HepG2 (cell line): ENCODE measurements around the gene TPH1. TPM values are rescaled to one million over a fixed set of nuclear protein-coding genes. Genes with fewer than 3 reads are reported as not detected.

Experiments used
- ATAC-seq: fragments of 200-7000 bp; cut with Tn5 transposase; 3 replicates; pipeline ENCODE4 v1.9.1; 2020; ENCODE audit warnings: mild to moderate bottlenecking, moderate library complexity
- BruUV-seq: library from RNA; stranded (reverse); fragments of 400-500 nt; replicated peaks from 2 replicates; lab custom pipeline; 2021; lab: Mats Ljungman, UMichigan
- CTCF ChIA-PET: fragments of 300-600 bp; formaldehyde crosslinking; extraction: SDS; loops from one replicate; lab custom pipeline; 2021; ENCODE audit warnings: low total read pairs, inconsistent platforms, low intra/inter-chr PET ratio; lab: Yijun Ruan, JAX
- POLR2A ChIA-PET: fragments of 350-600 bp; sonication (Branson Sonifier 250); formaldehyde crosslinking; loops from one replicate; lab custom pipeline; 2020; ENCODE audit warnings: antibody characterized with exemption, inconsistent platforms; lab: Yijun Ruan, JAX
- DNase-seq: peaks from one replicate; pipeline ENCODE4 v3.0.0-alpha.2; 2015; ENCODE audit warnings: low spot score
- FAIRE-seq: peaks from 3 replicates; lab custom pipeline; 2011; peaks lifted over from hg19 to GRCh38; lab: Jason Lieb, UNC
- H2AFZ ChIP-seq: one replicate; pipeline ENCODE4 v1.6.1; 2011; ENCODE audit warnings: low read length, inconsistent platforms
- H3K27ac ChIP-seq: fragments of 300-600 bp; 3 replicates; pipeline ENCODE4 v1.8.0; 2011; ENCODE audit warnings: mixed run types, mild to moderate bottlenecking, mixed read lengths, low read length, inconsistent platforms; ENCODE audit not compliant: insufficient read depth; ENCODE audit errors: extremely low read length
- H3K27me3 ChIP-seq, 2 experiments: fragments of 200-600 bp in 1 of 2; 2 replicates in 1 of 2; 3 replicates in 1 of 2; pipeline versions ENCODE4 v1.6.0 to v1.8.0; 2011; ENCODE audit warnings: low read length in 2 of 2, mild to moderate bottlenecking in 2 of 2, moderate library complexity in 2 of 2, inconsistent platforms in 1 of 2; ENCODE audit not compliant: insufficient read depth in 2 of 2, control insufficient read depth in 1 of 2
- H3K36me3 ChIP-seq, 2 experiments: fragments of 200-600 bp in 1 of 2; replicated peaks in 1 of 2; 2 replicates in 1 of 2; 3 replicates in 1 of 2; pipeline versions ENCODE4 v1.5.1 to v1.8.0; 2011; ENCODE audit warnings: low read length in 2 of 2, inconsistent platforms in 1 of 2; ENCODE audit not compliant: insufficient read depth in 2 of 2, control insufficient read depth in 1 of 2
- H3K4me1 ChIP-seq: 2 replicates; pipeline ENCODE4 v1.5.1; 2012; ENCODE audit warnings: low read length, inconsistent platforms; ENCODE audit not compliant: insufficient read depth
- H3K4me2 ChIP-seq: 2 replicates; pipeline ENCODE4 v1.6.0; 2011; ENCODE audit warnings: low read depth, low read length, inconsistent platforms
- H3K4me3 ChIP-seq, 3 experiments: fragments of 200-600 bp in 1 of 3; sonication (generic), shearing (Covaris generic) in 1 of 3; replicated peaks in 1 of 3; 2 replicates each; pipeline ENCODE4 v1.5.1; 2011 to 2016; ENCODE audit warnings: low read length in 3 of 3, inconsistent platforms in 2 of 3, low read depth in 2 of 3, mild to moderate bottlenecking in 2 of 3, control low read depth in 1 of 3, mixed read lengths in 1 of 3; ENCODE audit not compliant: insufficient read depth in 1 of 3
- H3K79me2 ChIP-seq: one replicate; pipeline ENCODE4 v1.6.1; 2011; ENCODE audit warnings: low read length, inconsistent platforms; ENCODE audit not compliant: insufficient read depth
- H3K9ac ChIP-seq: 2 replicates; pipeline ENCODE4 v1.6.0; 2011; ENCODE audit warnings: mild to moderate bottlenecking, low read depth, low read length, inconsistent platforms; ENCODE audit not compliant: insufficient read depth
- H3K9me3 ChIP-seq: 2 replicates; pipeline ENCODE4 v1.5.1; 2012; ENCODE audit warnings: mild to moderate bottlenecking, low read length
- H4K20me1 ChIP-seq: 2 replicates; pipeline ENCODE4 v1.6.0; 2011; ENCODE audit warnings: inconsistent platforms, mild to moderate bottlenecking, low read length, moderate library complexity; ENCODE audit not compliant: insufficient read depth
- ZNF484 ChIP-seq: sonication (generic); formaldehyde crosslinking; IDR thresholded peaks from 2 replicates; pipeline ENCODE4 v1.5.1; 2020; ENCODE audit warnings: mild to moderate bottlenecking, low read depth, missing genetic modification reagents, borderline replicate concordance
- ZSCAN21 ChIP-seq: sonication (generic); formaldehyde crosslinking; IDR thresholded peaks from 2 replicates; pipeline ENCODE4 v1.8.0; 2022; ENCODE audit warnings: mild to moderate bottlenecking, missing genetic modification reagents, moderate library complexity, borderline replicate concordance
- WGBS: methylation state at CpG from one replicate; pipeline ENCODE4 v1.1.6; 2017; ENCODE audit warnings: low lambda C conversion rate; 5-methylcytosine and 5-hydroxymethylcytosine counted together
- in situ Hi-C: cut with HindIII; loops from 2 replicates; pipeline ENCODE4 v1.10.0; 2017; ENCODE audit warnings: low pct_unique_long_range_greater_than_20kb; ENCODE audit not compliant: extremely low pct_ligation_motif_present
- intact Hi-C: fragments of 100-400 bp; cut with micrococcal nuclease; formaldehyde crosslinking; loops from one replicate; pipeline ENCODE4 v1.10.0; 2022; ENCODE audit not compliant: unreplicated experiment
- polyA plus RNA-seq, 8 experiments: library from polyadenylated mRNA; depleted of rRNA in 3 of 8; stranded (reverse) in 7 of 8; unstranded in 1 of 8; fragments of >200 nt; fragmentation: Illumina TruSeq in 4 of 8; extraction: Trizol in 4 of 8; gene quantifications; 2 replicates each; pipeline versions ENCODE4 v1.2.1 to v1.2.3, GENCODE V29; 2011 to 2016; ENCODE audit warnings: low read depth in 4 of 8, missing spikeins in 1 of 8, mixed read lengths in 1 of 8; ENCODE audit not compliant: insufficient read depth in 1 of 8
- total RNA-seq, 5 experiments: library from RNA; depleted of rRNA; stranded (reverse); fragments of >200 nt; fragmentation: Illumina TruSeq; extraction: Trizol; gene quantifications; 2 replicates each; pipeline ENCODE4 v1.2.3, GENCODE V29; 2016; ENCODE audit warnings: low read depth in 1 of 5
- TF ChIP-seq, protein P1 (sequence below): IDR thresholded peaks from 2 replicates; pipeline ENCODE4 v1.4.0; 2020; ENCODE audit warnings: mild to moderate bottlenecking, missing genetic modification reagents
- TF ChIP-seq, protein P2 (sequence below): sonication (generic); formaldehyde crosslinking; IDR thresholded peaks from 2 replicates; pipeline ENCODE4 v1.4.0; 2020; ENCODE audit warnings: mild to moderate bottlenecking, missing genetic modification reagents
- TF ChIP-seq, protein P3 (sequence below): IDR thresholded peaks from 2 replicates; pipeline ENCODE4 v1.6.1; 2012; ENCODE audit warnings: inconsistent platforms

The TPH1 gene
- total and polyA plus RNA-seq, 2 of the 13 experiments (the other 11 are each of a cell fraction or from before 2014, with no cell fraction given), result 0.26 to 0.53 TPM

DNA sequence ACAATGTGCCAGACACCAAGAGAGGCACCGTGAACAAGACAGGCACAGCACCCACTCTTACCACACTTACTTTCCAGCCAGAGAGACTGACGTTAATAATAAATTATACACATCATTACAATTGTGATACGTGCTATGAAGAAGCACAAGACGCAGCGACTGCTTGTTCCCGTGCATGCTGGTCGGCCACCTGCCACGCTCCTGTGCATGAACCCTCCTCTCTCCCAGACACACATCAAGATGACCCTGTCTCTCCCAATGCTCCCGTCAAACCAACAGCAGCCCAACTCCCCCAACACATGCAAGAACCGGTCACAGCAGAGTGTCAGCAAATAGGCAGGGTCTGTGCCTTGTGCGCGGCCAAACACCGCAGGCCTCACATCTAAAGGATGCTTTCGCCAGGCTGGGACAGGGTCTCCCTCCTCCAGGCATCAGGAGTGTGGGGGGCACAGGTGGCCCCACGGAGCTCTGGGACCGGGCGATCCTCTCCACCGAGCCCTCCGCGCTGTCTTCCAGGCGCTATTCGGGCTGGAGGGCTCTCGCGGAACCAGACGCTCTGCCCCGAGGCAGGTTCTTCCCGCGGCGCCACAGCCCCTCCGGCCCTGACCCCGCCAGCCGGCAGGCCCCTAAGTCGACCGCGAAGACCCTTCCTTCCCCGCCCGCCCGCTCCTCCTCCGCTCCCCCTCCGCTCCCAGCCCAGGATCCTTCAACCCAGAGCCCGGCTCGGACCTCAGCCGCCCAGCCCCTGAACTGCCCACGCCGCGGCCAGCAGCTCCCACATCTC is 33.8 kb downstream of the TPH1 start:
- H3K4me2 ChIP-seq, result peak overlapping the region; percentile 97
- 1% methylated on average over 9 of the region's 46 CpGs for WGBS
- FAIRE-seq, result peak; percentile 26
- peak overlapping the region; percentile 54 to 92 (median 74) for H3K4me3 ChIP-seq
- H2AFZ ChIP-seq, result no peak overlapping the region
- no TSS peak for BruUV-seq
- peak overlapping the region; percentile 70 for H3K27ac ChIP-seq
- CTCF ChIA-PET, result interaction anchor here (0.6 kb wide), 2 partner anchors 32 to 94 kb away, joined by 3 read pairs; no protein-coding TSS in a partner anchor
- H3K36me3 ChIP-seq, result no peaks in the 10 kb centered on the region
- no peaks in the 10 kb centered on the region; a peak in 1 of 5 replicates for H3K27me3 ChIP-seq
- H4K20me1 ChIP-seq, result no peaks in the 10 kb centered on the region
- H3K4me1 ChIP-seq, result peaks cover 47% of the 10 kb centered on the region
- H3K9ac ChIP-seq, result peak overlapping the region; percentile 85
- H3K9me3 ChIP-seq, result no peaks in the 10 kb centered on the region
- POLR2A ChIA-PET, result interaction anchor here (0.6 to 3.4 kb wide), 5 partner anchors 11 to 1262 kb away, joined by 3 to 25 read pairs (median 4); partner anchors contain the start of gene SAAL1
- peak; percentile 45 for DNase-seq
- peaks cover 39% of the 10 kb centered on the region for H3K79me2 ChIP-seq
- in situ Hi-C loops (loop anchor here (5.0 kb wide), 1 partner anchor 95 kb away; the partner anchor contains the start of gene SAAL1), intact Hi-C loops (loop anchor here (2.0 kb wide), 1 partner anchor 94 kb away; the partner anchor contains the start of gene SAAL1)
- peak; percentile 51 for ATAC-seq
- TF ChIP-seq, protein P1, sequence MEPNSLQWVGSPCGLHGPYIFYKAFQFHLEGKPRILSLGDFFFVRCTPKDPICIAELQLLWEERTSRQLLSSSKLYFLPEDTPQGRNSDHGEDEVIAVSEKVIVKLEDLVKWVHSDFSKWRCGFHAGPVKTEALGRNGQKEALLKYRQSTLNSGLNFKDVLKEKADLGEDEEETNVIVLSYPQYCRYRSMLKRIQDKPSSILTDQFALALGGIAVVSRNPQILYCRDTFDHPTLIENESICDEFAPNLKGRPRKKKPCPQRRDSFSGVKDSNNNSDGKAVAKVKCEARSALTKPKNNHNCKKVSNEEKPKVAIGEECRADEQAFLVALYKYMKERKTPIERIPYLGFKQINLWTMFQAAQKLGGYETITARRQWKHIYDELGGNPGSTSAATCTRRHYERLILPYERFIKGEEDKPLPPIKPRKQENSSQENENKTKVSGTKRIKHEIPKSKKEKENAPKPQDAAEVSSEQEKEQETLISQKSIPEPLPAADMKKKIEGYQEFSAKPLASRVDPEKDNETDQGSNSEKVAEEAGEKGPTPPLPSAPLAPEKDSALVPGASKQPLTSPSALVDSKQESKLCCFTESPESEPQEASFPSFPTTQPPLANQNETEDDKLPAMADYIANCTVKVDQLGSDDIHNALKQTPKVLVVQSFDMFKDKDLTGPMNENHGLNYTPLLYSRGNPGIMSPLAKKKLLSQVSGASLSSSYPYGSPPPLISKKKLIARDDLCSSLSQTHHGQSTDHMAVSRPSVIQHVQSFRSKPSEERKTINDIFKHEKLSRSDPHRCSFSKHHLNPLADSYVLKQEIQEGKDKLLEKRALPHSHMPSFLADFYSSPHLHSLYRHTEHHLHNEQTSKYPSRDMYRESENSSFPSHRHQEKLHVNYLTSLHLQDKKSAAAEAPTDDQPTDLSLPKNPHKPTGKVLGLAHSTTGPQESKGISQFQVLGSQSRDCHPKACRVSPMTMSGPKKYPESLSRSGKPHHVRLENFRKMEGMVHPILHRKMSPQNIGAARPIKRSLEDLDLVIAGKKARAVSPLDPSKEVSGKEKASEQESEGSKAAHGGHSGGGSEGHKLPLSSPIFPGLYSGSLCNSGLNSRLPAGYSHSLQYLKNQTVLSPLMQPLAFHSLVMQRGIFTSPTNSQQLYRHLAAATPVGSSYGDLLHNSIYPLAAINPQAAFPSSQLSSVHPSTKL (CRISPR knock-in tag), result no peak
- TF ChIP-seq, protein P2, sequence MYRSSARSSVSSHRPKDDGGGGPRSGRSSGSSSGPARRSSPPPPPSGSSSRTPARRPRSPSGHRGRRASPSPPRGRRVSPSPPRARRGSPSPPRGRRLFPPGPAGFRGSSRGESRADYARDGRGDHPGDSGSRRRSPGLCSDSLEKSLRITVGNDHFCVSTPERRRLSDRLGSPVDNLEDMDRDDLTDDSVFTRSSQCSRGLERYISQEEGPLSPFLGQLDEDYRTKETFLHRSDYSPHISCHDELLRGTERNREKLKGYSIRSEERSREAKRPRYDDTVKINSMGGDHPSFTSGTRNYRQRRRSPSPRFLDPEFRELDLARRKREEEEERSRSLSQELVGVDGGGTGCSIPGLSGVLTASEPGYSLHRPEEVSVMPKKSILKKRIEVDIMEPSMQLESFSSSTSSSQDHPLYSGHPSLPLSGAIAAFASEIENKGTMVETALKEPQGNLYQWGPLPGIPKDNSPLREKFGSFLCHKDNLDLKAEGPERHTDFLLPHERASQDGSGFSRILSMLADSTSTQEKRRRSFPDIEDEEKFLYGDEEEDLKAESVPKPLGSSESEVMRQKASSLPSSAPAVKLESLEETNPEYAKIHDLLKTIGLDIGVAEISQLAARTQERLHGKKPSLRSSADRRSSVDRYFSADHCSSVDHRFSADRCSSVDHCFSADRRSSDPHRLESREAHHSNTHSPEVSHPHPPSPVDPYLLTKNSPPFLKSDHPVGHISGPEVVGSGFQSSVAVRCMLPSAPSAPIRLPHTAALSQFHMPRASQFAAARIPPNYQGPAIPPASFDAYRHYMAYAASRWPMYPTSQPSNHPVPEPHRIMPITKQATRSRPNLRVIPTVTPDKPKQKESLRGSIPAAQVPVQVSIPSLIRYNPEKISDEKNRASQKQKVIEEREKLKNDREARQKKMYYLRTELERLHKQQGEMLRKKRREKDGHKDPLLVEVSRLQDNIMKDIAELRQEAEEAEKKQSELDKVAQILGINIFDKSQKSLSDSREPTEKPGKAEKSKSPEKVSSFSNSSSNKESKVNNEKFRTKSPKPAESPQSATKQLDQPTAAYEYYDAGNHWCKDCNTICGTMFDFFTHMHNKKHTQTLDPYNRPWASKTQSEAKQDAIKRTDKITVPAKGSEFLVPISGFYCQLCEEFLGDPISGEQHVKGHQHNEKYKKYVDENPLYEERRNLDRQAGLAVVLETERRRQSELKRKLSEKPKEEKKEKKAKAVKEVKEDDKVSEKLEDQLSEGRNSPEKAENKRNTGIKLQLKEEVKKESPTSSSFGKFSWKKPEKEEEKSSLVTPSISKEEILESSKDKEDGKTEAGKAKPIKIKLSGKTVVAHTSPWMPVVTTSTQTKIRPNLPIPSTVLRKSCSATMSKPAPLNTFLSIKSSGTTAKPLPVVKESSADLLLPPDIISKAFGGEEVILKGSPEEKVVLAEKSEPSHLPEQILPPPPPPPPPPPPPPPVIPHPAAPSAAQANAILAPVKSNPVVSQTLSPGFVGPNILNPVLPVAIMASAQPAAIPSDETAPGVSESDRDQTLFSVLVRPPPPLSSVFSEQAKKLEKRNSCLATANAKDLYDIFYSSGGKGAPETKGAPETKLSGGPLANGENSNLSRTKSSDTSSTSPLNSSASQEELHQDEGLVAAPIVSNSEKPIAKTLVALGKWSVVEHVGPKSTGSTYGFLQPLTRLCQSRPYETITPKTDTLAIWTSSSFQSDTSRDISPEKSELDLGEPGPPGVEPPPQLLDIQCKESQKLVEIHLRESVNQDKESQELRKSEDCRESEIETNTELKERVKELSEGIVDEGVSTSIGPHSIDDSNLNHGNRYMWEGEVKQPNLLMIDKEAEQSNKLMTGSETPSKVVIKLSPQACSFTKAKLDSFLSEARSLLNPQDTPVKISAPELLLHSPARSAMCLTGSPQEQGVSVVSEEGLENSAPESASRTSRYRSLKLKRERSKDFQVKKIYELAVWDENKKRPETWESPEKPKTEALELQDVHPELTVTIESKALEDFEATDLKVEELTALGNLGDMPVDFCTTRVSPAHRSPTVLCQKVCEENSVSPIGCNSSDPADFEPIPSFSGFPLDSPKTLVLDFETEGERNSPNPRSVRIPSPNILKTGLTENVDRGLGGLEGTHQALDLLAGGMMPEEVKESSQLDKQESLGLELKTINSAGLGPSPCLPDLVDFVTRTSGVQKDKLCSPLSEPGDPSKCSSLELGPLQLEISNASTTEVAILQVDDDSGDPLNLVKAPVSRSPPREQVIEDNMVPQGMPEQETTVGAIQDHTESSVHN, result no peak
- TF ChIP-seq ZSCAN21 (CRISPR knock-in tag) (0 out of 2 replicates have a peak, but pooled peaks have one; percentile 43), ZNF484 (CRISPR knock-in tag) (no peak)
- TF ChIP-seq, protein P3, sequence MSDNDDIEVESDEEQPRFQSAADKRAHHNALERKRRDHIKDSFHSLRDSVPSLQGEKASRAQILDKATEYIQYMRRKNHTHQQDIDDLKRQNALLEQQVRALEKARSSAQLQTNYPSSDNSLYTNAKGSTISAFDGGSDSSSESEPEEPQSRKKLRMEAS, result peak; percentile 61
